Upper lobe of right lung (tissue), 1 donor: ENCODE results near the gene ISL2. TPM values are rescaled to one million over a fixed set of nuclear protein-coding genes. Genes with fewer than 3 reads are reported as not detected.

ENCODE experiments used
- ATAC-seq: fragments of 200-7000 bp; cut with Tn5 transposase; one replicate; pipeline ENCODE4 v1.9.1; 2020; ENCODE audit warnings: mild to moderate bottlenecking, moderate library complexity
- DNase-seq: peaks from one replicate; pipeline ENCODE4 v3.0.0-alpha.2; 2020
- H3K27ac ChIP-seq: fragments of 200-600 bp; one replicate; pipeline ENCODE4 v1.8.0; 2022
- H3K27me3 ChIP-seq: fragments of 200-600 bp; one replicate; pipeline ENCODE4 v1.8.0; 2022; ENCODE audit warnings: mild to moderate bottlenecking
- H3K36me3 ChIP-seq: fragments of 200-600 bp; one replicate; pipeline ENCODE4 v1.8.0; 2022
- H3K4me1 ChIP-seq: fragments of 200-600 bp; one replicate; pipeline ENCODE4 v1.8.0; 2022
- H3K4me3 ChIP-seq: fragments of 200-600 bp; one replicate; pipeline ENCODE4 v1.8.0; 2022; ENCODE audit warnings: mild to moderate bottlenecking
- H3K9me3 ChIP-seq: fragments of 200-600 bp; one replicate; pipeline ENCODE4 v1.8.0; 2022
- CTCF ChIP-seq: fragments of 200-600 bp; IDR thresholded peaks from one replicate; pipeline ENCODE4 v1.8.0; 2022; ENCODE audit warnings: antibody characterized with exemption
- intact Hi-C: fragments of 100-400 bp; cut with DNase I; formaldehyde crosslinking; loops from one replicate; pipeline ENCODE4 v1.11.0; 2022
- total RNA-seq: library from RNA; stranded (reverse); fragmentation: NEBNext Ultra II Directional; extraction: Animal tissue kit (Norgen Biotek cat#: 25700); gene quantifications from one replicate; pipeline ENCODE4 v1.2.1, GENCODE V29; 2021
- donor health status: DM: no; HTN: yes; CAD: no; lungs with severe emphysema.

Gene ISL2
- total RNA-seq, 1 donor from 2014 or later: not detected

GRCh38 chr15:76390571-76390970 is 54.0 kb downstream of the ISL2 start:
- H3K27me3 ChIP-seq: no peaks in the 10 kb centered on the region
- intact Hi-C loops: no loop called here
- no peaks in the 10 kb centered on the region for H3K4me1 ChIP-seq
- ATAC-seq (no peak), DNase-seq (no peak)
- no peaks in the 10 kb centered on the region for H3K9me3 ChIP-seq
- TF ChIP-seq CTCF: no peak
- no peaks in the 10 kb centered on the region for H3K36me3 ChIP-seq
- H3K4me3 ChIP-seq: no peak overlapping the region
- no peak overlapping the region for H3K27ac ChIP-seq

GRCh38 chr15:76391309-76391708 is 54.7 kb downstream of the ISL2 start:
- H3K27me3 ChIP-seq: no peaks in the 10 kb centered on the region
- no peak overlapping the region for H3K27ac ChIP-seq
- no peak for TF ChIP-seq CTCF
- H3K36me3 ChIP-seq: no peaks in the 10 kb centered on the region
- no peaks in the 10 kb centered on the region for H3K9me3 ChIP-seq
- DNase-seq (no peak), ATAC-seq (no peak)
- no peaks in the 10 kb centered on the region for H3K4me1 ChIP-seq
- no peak overlapping the region for H3K4me3 ChIP-seq
- intact Hi-C loops: no loop called here

- no peaks in the 10 kb centered on the region for H3K36me3 ChIP-seq
- ATAC-seq: no peak
- no peaks in the 10 kb centered on the region for H3K9me3 ChIP-seq
- H3K27me3 ChIP-seq: no peaks in the 10 kb centered on the region
- no peak for DNase-seq
- H3K4me3 ChIP-seq: no peak overlapping the region
- intact Hi-C loops: no loop called here
- no peak for TF ChIP-seq CTCF
- no peaks in the 10 kb centered on the region for H3K4me1 ChIP-seq
- H3K27ac ChIP-seq: no peak overlapping the region
Measured at GRCh38 chr15:76391847-76392246, 55.3 kb downstream of the ISL2 start.

Other genes with a start within 250 kb of the ISL2 start
- gene ETFA, start 25.3 kb upstream of the ISL2 start, total RNA-seq: 71.3 TPM